Effector memory CD8-positive, alpha-beta T cell (primary cell): ENCODE results near the gene PATL2.
"Not testable (repeated sequence)": the region's sequence is repeated elsewhere in the genome, so short reads cannot be mapped to it uniquely, and the experiment has no call there.

Experiments used
- ATAC-seq: fragments of 150-1000 bp; cut with Tn5 transposase; replicated peaks from 2 replicates; pipeline ENCODE4 v1.10.0; 2021; ENCODE audit warnings: mild to moderate bottlenecking, moderate library complexity
- DNase-seq, 3 experiments: peaks; one replicate each; pipeline ENCODE4 v3.0.0; 2021
- H3K27ac Mint-ChIP-seq, 2 donors: one replicate each; pipeline ENCODE4 v1.8.0; 2022; ENCODE audit warnings: mild to moderate bottlenecking in 2 of 2, mixed read lengths in 2 of 2, moderate library complexity in 2 of 2
- H3K27me3 Mint-ChIP-seq, 2 donors: one replicate each; pipeline ENCODE4 v1.8.0; 2022; ENCODE audit warnings: mixed read lengths in 2 of 2
- H3K36me3 Mint-ChIP-seq: one replicate; pipeline ENCODE4 v1.8.0; 2022; ENCODE audit warnings: mild to moderate bottlenecking, moderate library complexity, mixed read lengths; ENCODE audit not compliant: insufficient read depth
- H3K4me1 Mint-ChIP-seq, 2 donors: one replicate each; pipeline ENCODE4 v1.8.0; 2022; ENCODE audit warnings: low read depth in 2 of 2, mixed read lengths in 2 of 2
- H3K4me3 Mint-ChIP-seq, 2 donors: one replicate each; pipeline ENCODE4 v1.8.0; 2022; ENCODE audit warnings: mild to moderate bottlenecking in 2 of 2, mixed read lengths in 2 of 2, moderate library complexity in 2 of 2
- H3K9me3 Mint-ChIP-seq, 2 donors: one replicate each; pipeline ENCODE4 v1.8.0; 2022; ENCODE audit warnings: mixed read lengths in 2 of 2

The PATL2 gene

GRCh38 chr15:44694416-44694815 is 16.7 kb downstream of the PATL2 start:
- Mint-ChIP-seq H3K27ac (no peak overlapping the region), H3K36me3 (no peaks in the 10 kb centered on the region), H3K27me3 (no peaks in the 10 kb centered on the region), H3K4me1 (peaks cover 14 to 22% of the 10 kb centered on the region in 2 donors), H3K4me3 (no peak overlapping the region), H3K9me3 (no peaks in the 10 kb centered on the region)
- ATAC-seq (no peak), DNase-seq (no peak)

GRCh38 chr15:44692659-44693058 is 18.5 kb downstream of the PATL2 start:
- Mint-ChIP-seq H3K27ac (no peak overlapping the region), H3K4me3 (no peak overlapping the region), H3K36me3 (no peaks in the 10 kb centered on the region), H3K9me3 (peaks cover 0 to under 1% of the 10 kb centered on the region in 2 donors), H3K27me3 (no peaks in the 10 kb centered on the region), H3K4me1 (peaks cover 20 to 32% of the 10 kb centered on the region in 2 donors)
- DNase-seq (no peak), ATAC-seq (no peak)

- not testable (repeated sequence) for H3K36me3 Mint-ChIP-seq, H3K27me3 Mint-ChIP-seq, H3K4me3 Mint-ChIP-seq, DNase-seq
- peaks cover 27 to 41% of the 10 kb centered on the region in 2 donors for H3K4me1 Mint-ChIP-seq
- H3K27ac Mint-ChIP-seq = peak overlapping the region in 1 of 2 donors; percentile 46
- H3K9me3 Mint-ChIP-seq = peaks cover 2 to 14% of the 10 kb centered on the region in 2 donors
- peak; percentile 62 for ATAC-seq
These were observed 20.9 kb downstream of the PATL2 start for GRCh38 chr15:44690245-44690644.

GRCh38 chr15:44689318-44689717 is 21.8 kb downstream of the PATL2 start:
- peaks cover 3 to 17% of the 10 kb centered on the region in 2 donors for H3K9me3 Mint-ChIP-seq
- H3K4me3 Mint-ChIP-seq = peak overlapping the region in 1 of 2 donors; percentile 19

GRCh38 chr15:44682809-44683682 is 28.1 kb downstream of the PATL2 start:
- H3K36me3 Mint-ChIP-seq = peaks cover 31% of the 10 kb centered on the region
- peak; percentile 76 to 82 (median 81) for DNase-seq
- H3K9me3 Mint-ChIP-seq = peaks cover 8 to 41% of the 10 kb centered on the region in 2 donors

More at GRCh38 chr15:44689318-44689717, 21.8 kb downstream of the PATL2 start:
- DNase-seq, H3K27me3 Mint-ChIP-seq, H3K36me3 Mint-ChIP-seq, ATAC-seq, H3K27ac Mint-ChIP-seq: not testable (repeated sequence)
- H3K4me1 Mint-ChIP-seq = peaks cover 30 to 49% of the 10 kb centered on the region in 2 donors

GRCh38 chr15:44682211-44682610 is 28.9 kb downstream of the PATL2 start:
- DNase-seq (no peak), ATAC-seq (no peak)
- Mint-ChIP-seq H3K27me3 (no peaks in the 10 kb centered on the region), H3K9me3 (peaks cover 8 to 36% of the 10 kb centered on the region in 2 donors), H3K4me3 (peak overlapping the region; percentile 70 to 78), H3K27ac (peak overlapping the region; percentile 92 to 98), H3K4me1 (peaks cover 69 to 90% of the 10 kb centered on the region in 2 donors), H3K36me3 (peaks cover 31% of the 10 kb centered on the region)

More at GRCh38 chr15:44682809-44683682, 28.1 kb downstream of the PATL2 start:
- H3K4me3 Mint-ChIP-seq = peak overlapping the region; percentile 70 to 78
- H3K27me3 Mint-ChIP-seq = not testable (repeated sequence)
- H3K27ac Mint-ChIP-seq = peak overlapping the region; percentile 92 to 98
- ATAC-seq = peak; percentile 81
- H3K4me1 Mint-ChIP-seq = peaks cover 69 to 91% of the 10 kb centered on the region in 2 donors

GRCh38 chr15:44676676-44677075 is 34.4 kb downstream of the PATL2 start:
- Mint-ChIP-seq H3K36me3 (peaks cover 14% of the 10 kb centered on the region), H3K4me3 (peak overlapping the region; percentile 73 to 84), H3K27ac (peak overlapping the region; percentile 93 to 98), H3K27me3 (no peaks in the 10 kb centered on the region), H3K9me3 (peaks cover 2 to 19% of the 10 kb centered on the region in 2 donors), H3K4me1 (peaks cover 66 to 78% of the 10 kb centered on the region in 2 donors)
- DNase-seq (peak in 1 of 3 experiments; percentile 11), ATAC-seq (peak; percentile 61)

- peaks cover 64 to 77% of the 10 kb centered on the region in 2 donors for H3K4me1 Mint-ChIP-seq
- H3K4me3 Mint-ChIP-seq = peak overlapping the region; percentile 73 to 84
- peaks cover 15% of the 10 kb centered on the region for H3K36me3 Mint-ChIP-seq
- peaks cover 2 to 11% of the 10 kb centered on the region in 2 donors for H3K9me3 Mint-ChIP-seq
- H3K27me3 Mint-ChIP-seq = no peaks in the 10 kb centered on the region
- peak overlapping the region; percentile 93 to 98 for H3K27ac Mint-ChIP-seq
- DNase-seq = no peak
- no peak for ATAC-seq
These were observed 35.2 kb downstream of the PATL2 start for GRCh38 chr15:44675911-44676310.

- ATAC-seq (no peak), DNase-seq (no peak)
- Mint-ChIP-seq H3K4me1 (peaks cover 59 to 71% of the 10 kb centered on the region in 2 donors), H3K9me3 (no peaks in the 10 kb centered on the region), H3K36me3 (peaks cover 24% of the 10 kb centered on the region), H3K27ac (peak overlapping the region; percentile 88 to 98), H3K27me3 (no peaks in the 10 kb centered on the region), H3K4me3 (peak overlapping the region; percentile 29 to 42)
These were observed 37.5 kb downstream of the PATL2 start for GRCh38 chr15:44673639-44674038.

- Mint-ChIP-seq H3K27me3 (no peaks in the 10 kb centered on the region), H3K4me3 (peak overlapping the region; percentile 12 to 53), H3K4me1 (peaks cover 52 to 69% of the 10 kb centered on the region in 2 donors), H3K9me3 (no peaks in the 10 kb centered on the region), H3K36me3 (peaks cover 37% of the 10 kb centered on the region), H3K27ac (peak overlapping the region; percentile 65 to 87)
- no peak for DNase-seq
- no peak for ATAC-seq
These were observed 40.8 kb downstream of the PATL2 start for GRCh38 chr15:44670087-44670950.

- no peak overlapping the region for H3K4me3 Mint-ChIP-seq
- DNase-seq (no peak), ATAC-seq (no peak)
- no peaks in the 10 kb centered on the region for H3K9me3 Mint-ChIP-seq
- peak overlapping the region; percentile 87 to 98 for H3K27ac Mint-ChIP-seq
- peaks cover 44% of the 10 kb centered on the region for H3K36me3 Mint-ChIP-seq
- H3K4me1 Mint-ChIP-seq = peaks cover 54 to 66% of the 10 kb centered on the region in 2 donors
- no peaks in the 10 kb centered on the region for H3K27me3 Mint-ChIP-seq
These were observed 42.2 kb downstream of the PATL2 start for GRCh38 chr15:44668921-44669320.

- H3K27ac Mint-ChIP-seq = peak overlapping the region; percentile 93 to 98
- ATAC-seq (no peak), DNase-seq (no peak)
- peak overlapping the region; percentile 74 to 95 for H3K4me3 Mint-ChIP-seq
- H3K9me3 Mint-ChIP-seq = no peaks in the 10 kb centered on the region
- H3K4me1 Mint-ChIP-seq = peaks cover 53 to 66% of the 10 kb centered on the region in 2 donors
- H3K36me3 Mint-ChIP-seq = peaks cover 51% of the 10 kb centered on the region
- no peaks in the 10 kb centered on the region for H3K27me3 Mint-ChIP-seq
These were observed 44.1 kb downstream of the PATL2 start for GRCh38 chr15:44667039-44667360.
